Activated CD8-positive, alpha-beta memory T cell treated with anti-CD3 and anti-CD28 coated beads, Interleukin-2, amount 50 U/mL, for 24 hours (primary cell): ENCODE measurements around the gene ID2.
"Not testable (repeated sequence)": the region's sequence is repeated elsewhere in the genome, so short reads cannot be mapped to it uniquely, and the experiment has no call there.

Experiments
- DNase-seq: peaks from one replicate; pipeline ENCODE4 v3.0.0-alpha.2; 2020; ENCODE audit errors: extremely low read depth

Gene ID2

DNA sequence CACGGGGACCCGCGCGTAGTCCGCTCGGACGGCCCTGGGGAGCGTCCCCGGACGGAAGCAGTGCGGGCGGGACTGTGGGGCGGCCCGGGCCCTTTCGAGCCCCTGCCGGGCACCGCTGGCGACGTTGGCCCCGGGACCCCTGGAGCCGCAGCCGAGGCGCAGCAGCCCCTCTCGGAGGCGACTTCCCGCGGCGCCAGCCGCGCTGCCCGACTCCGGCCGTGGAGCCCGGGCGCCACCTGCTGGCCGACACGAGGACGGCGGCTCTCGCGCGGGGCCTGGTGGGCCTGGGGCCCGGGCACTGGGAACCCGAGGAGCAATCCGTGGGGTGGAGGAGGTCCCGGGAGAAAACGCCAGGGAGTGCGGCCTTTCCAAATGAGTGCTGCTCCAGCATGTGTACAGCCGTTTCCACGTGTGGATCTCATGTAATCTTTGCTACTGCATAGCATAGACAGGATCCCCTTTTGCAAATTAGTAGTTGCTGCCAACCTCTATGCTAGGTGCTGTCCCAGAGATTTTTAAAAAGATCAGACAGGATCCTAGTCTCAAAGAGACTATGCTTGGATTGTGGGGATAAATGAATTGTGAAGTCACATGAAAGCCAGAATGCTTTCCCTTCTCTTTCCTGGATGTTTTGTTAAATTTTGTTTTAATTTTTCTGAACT, 4.0 kb downstream of the ID2 start:
- no peak for DNase-seq

DNA sequence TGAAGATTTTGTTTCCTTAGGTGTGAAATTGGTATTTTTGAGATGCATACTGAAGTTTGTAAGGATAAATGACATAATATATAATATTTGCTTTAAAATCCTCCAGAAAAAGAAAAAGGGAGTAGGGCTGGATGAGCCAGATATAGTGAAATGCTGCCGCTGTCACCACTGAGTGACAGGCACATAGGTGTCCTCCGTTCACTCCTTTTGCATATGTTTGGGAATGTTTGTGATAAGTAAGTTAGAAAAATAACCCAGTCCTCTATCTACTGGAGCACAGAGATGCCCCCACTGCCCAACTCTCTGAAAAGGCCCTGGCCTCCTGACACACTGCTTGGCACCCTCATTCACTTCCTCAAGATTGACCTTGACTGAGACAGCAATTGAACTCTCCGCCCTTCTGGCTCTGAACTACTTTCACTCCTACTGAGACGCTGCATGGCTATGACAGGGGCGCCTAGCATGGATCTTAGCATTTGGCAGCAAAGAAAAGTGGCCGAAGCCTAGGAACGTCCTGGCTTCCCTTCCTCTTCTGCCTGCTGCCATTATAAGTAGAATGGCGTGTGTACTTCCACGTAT, 10.1 kb downstream of the ID2 start:
- no peak for DNase-seq

DNA sequence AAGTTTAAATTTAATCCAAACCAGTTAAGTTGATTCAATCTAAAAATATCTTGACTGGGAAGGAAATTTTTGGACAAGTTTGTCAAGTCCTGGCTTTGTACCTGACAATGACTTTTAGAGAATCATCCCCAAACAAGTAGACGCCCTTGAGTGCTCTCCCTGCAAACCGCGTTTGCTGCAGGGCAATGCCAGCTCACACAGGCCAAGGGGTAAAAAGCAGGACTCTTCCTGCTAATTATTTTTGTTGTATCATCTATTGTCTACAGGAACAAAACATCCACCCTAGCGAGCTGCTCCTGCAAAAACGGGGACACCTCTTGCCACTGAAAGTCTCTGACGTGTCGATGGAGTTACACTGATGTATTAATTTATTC, 10.9 kb downstream of the ID2 start:
- DNase-seq, result no peak

DNA sequence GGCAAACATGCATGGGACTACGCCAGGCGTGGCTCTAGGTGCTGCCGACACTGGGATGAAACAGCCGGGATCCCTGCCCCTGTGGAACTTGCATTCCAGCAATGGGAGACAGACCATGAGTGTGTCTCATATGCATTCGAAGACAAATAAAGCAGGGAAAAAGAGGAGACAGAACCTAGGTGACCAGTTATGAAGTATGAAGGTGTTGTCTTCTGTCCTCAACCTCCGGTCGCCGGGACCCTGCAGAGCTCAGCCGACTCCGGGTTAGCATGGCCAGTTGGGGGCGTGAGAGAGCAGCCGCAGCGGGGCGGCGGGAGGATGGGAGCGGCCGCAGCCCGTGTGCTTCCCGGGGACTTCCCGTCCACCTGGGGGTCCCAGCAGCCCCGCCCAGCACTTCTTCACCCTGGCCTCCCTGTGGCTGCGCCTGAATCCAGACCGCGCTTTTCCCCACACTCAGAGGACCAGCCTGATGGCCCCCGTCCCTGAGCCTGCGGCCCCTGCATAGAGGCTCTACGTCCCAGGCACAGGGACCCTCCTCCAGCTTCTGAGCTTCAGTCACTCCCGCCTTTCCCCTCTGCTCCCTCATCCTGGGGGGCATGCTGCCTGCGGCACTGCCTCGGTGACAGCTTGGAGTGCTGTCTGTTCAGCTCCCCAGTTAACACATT, 11.4 kb downstream of the ID2 start:
- DNase-seq, result no peak

DNA sequence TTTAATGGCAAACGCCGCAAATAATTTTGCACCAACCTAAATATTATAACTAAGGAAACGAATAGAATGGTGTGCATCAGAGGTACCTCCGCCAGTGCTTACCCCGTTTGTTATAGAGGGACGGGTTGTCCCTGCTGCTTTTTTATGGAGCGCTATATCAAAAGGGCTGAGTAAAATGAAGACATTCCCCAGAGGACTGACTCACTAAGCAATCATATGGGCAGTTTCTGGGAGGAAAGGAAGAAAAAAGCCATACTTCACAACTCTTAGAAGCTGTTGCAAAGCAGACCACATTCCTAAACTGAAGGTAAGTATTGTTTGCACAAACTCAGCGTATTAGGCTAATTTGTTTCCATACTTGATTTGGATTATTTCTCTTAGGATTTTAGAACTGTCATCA, 12.9 kb downstream of the ID2 start:
- no peak for DNase-seq

DNA sequence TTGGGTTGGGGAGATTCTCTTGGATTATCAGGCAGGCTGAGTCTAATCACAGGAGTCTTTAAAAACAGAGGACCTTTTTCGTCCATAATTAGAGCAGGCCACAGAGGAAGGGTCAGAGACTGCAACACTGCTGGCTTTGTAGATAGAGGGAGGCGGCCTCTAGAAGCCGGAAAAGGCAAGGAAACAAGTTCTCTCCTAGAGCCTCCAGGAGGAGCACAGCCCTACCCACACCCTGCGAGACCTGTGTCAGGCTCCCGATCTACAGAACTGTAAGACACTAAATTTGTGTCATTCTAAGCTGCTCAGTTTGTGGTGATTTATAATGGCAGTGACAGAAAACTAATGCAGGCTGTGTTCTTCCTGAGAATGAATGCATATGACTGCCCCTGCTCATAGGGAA, 15.3 kb downstream of the ID2 start:
- DNase-seq, result no peak

DNA sequence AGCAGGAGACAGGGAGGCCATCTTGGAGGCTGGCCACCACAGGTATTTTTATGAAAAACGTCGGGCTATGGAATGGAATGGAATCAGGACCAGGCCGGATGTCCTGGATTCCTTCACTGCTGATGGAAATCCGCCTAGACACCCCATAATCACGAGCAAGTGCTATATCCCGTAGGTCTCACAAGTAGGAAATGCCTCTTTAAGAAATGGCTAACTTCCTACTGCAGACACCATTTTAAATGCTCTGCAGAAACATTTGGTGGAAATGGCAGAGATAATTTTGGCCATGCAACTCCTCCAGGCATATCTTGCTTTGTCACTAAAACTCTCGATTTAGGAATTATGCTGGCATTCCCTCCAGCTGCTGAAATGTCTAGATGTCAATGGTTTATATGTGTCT, 18.0 kb downstream of the ID2 start:
- DNase-seq, result no peak

DNA sequence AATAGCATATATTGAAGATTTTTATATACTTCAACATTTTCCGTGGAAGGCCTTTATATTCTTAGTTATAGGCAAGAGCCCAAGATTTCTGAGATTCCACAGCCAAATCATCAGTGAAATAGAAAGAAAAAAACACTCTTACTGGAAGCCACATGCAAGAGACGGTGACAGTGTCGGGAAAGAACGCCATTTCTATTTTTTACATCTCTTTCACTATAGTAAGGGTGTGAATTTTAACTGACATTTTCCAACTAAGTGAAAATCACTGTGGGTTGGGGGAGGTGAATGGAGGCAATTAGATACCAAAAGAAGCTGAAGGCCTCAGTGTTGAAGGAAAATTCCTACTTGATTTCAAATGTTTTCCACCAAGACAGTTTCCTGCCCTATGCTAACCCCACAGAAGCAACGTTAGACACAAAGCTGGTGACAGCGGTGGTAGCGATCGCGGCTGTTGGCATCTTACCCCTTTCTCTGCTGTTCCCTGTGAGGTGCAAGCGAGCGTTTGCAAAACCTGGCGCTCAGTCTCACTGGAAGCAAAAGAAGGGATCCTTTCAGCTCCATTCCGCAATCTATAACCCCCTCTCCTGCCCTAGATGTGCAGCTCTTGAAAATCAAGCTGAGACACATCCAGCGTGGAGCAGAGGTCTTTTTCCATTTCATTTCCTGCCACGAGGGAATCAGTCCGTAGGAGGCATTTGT, 20.0 kb downstream of the ID2 start:
- DNase-seq, result no peak

DNA sequence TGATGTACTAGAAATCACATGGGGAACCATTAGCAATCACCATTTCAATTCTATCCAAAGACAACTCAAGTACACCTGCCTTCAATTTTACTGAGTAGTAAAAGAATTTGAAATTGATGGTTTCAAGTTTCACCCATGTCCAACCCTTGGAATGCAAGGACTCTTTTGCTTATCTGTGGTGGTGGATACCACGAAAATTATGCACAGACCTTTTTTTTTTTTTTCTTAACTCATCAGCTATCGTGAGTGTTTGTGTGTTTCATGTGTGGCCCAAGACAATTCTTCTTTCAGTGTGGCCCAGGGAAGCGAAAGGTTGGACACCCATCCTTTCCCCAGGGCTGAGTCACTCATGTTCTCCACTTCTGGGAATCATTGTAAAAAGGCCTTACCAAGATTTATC, 23.1 kb downstream of the ID2 start:
- no peak for DNase-seq

DNA sequence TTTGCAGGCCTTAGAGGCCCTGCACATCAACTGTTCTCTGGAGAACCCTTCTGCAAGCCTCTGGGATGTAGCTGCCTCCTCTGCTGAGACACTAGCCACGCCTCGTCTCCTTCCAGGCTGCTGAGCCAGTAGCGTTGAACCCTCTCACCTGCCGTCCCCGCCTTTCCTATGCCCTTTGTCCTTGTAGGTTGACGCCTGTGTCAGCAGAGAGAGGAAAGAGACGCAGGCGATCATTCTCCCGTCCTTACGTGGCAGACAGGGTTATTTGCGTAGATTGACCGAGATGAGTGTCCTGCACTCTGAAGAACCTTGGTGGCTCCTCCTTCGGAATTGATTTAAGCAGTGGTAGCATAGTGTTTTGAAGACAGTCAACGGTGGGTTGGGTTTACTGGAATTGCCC, 27.8 kb downstream of the ID2 start:
- no peak for DNase-seq

DNA sequence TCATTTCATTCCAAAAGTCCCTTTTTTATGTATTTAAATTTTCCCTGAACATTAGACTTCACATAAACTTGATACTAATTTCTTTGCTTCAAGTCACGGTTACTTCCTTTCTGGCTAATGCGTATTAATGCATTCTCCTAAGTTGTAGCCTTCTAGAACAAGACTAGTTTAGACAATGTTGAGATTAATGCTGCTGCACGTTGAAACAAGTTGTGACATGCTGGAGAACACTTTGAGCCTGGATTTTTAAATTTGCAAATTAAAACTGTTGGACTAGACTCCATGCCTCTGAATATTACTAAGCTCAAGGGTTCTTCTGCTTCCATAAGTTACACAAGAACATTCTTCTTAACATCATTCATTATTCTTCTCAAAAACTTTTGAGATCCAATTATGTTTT, 29.1 kb downstream of the ID2 start:
- no peak for DNase-seq

DNA sequence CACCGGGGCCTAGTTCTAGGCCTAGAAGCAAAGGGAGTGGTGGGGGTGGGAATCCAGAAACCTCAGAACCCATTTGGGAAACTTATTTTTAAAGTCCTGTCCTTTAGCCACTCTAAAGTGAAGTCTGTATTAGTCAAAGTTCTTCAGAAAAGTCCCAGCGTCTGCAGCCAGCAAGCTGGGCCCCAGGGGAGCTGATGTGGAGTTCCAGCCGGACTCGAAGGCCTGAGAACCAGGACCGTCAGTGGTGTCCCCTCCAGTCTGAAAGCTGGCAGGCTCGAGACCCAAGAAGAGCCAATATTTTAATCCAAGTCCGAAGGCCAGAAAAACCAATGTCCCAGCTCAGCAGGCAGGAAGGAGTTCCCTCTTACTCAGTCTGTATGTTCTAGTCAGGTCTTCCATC, 32.4 kb downstream of the ID2 start:
- no peak for DNase-seq

DNA sequence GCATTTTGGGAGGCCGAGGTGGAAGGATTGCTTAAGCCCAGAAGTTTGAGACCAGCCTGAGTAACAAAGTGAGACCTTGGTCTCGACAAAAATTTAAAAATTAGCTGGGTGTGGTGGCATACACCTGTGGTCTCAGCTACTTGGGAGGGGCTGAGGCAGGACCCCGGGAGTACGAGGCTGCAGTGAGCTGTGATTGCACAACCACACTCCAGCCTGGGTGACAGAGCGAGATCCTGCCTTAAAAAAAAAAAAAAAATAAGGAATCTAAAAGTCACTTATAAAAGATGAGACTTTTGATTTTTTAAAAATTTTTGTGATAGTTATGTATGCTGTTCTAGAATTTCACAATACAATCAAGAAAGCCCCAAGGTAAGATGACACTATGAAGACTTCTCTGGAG, 33.1 kb downstream of the ID2 start:
- no peak for DNase-seq

DNA sequence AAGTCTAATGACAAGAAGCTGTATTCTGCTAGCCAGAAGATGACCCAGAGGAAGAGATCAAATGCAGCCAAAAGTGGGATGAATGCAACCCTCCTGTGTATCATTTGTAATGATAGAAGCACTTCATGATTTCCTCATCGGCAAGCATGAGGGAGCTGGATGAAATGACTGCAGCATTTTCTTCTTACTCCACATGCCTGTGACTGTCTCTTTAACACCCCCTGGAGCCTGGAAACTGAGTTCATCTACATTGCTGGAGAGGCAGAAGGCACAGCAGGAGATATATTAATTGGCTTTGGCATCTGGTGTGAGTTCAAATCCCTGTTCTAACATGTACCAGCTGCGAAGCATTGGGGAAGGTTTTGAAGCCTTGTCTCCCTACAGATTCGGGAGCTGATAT, 37.7 kb downstream of the ID2 start:
- no peak for DNase-seq

DNA sequence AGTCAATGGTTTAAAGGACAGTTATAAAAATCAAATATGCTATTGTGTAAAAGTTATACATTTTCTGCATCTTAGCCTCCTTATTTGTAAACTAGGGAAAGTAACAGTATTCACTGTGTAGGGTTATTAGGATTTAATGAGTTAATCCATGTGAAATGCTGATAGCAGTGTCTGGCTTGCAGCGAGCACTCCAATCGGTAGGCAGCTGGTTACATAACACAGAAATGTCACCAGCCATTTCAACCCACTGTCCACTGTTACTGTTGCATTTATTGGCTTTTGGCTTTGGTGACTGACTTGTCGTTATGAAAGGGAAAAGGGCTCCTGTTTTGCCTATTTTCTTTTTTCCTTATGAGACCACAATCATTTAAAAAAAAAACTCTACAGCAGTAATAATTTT, 38.9 kb downstream of the ID2 start:
- DNase-seq, result no peak

DNA sequence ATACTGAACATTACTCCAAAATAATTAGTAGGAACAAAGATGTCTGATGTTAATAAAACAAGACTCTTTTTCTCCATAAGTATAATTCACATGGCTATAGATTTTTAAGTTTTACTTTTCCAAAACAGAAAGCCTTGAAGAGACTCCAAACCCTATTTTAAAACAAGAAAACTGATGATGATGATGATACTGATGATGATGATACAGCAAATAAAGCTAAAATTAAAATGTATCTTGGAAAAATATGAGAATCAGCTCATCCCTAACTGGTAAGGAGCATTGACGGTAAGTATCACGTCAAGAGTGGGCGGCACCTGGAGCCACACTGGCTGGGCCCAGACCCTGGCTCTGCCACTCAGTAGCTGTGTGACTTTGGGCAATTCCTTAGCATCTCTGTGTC, 39.6 kb downstream of the ID2 start:
- no peak for DNase-seq

DNA sequence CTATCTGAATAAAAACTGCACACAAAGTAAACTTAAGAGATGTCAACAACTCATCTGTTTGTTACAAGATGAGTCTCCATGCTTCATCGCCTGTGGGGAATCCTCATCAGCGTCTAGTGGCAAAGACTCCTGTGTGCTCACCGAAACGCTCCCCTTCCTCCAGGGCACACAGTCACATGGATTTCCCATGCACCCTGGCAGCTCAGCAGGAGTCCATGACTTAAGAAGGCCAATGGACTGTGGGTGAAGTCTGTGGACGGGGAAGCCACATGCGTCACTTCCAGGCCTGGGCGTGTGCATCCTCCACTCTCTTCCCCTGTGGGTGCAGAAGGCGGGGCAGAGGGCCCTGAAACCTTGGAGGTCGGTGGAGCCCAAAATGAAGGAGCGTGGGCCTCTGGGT, 41.1 kb downstream of the ID2 start:
- DNase-seq, result no peak

DNA sequence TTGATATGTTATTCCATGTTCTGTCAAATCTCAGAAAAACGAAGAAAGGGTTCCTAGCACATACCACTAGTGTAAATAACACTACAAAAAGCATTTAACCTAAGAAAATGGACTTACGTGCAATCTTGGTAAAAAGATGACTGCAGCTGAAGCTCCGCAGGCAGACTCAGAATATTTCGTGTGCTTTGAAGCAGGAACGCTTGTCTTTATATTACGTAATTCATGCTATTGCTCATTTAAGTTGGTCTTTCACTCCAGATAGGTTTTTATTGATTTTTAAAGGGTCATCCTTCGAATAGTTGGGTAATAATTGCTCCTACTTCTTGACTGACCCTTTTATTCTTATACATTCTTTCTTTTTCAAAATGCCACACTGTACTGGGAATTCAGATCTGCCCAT, 44.0 kb downstream of the ID2 start:
- no peak for DNase-seq

DNA sequence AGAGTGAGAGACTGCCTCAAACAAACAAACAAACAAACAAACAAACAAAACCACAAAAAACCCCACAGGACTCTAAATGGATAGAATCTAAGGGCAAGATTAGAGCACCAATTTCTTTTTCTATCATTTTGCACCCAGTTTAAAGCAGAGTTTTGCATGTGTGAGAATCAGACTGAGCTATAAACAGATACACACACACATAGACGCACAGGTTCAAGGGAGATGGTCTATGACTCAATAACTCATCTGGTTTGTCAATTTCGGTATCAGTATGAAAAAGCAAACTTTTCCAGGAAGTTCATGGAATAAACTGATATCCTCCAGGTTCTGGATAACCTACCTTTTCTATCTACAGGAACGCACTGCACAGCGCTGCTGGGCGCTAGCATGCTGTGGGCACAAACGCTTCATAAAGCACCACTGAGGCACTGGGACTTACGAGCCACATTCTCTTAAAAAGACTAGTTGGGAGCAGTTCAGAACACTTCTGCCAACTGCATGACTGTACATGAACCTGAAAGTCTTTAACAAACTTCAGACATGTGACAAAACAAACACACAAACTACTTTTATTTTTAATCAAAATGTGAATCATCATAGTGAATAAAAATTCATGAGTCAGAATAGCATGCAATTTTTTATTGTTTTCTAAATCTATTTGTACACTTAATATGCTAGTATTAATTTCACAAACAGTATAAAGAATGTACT, 46.6 kb downstream of the ID2 start:
- DNase-seq, result no peak

DNA sequence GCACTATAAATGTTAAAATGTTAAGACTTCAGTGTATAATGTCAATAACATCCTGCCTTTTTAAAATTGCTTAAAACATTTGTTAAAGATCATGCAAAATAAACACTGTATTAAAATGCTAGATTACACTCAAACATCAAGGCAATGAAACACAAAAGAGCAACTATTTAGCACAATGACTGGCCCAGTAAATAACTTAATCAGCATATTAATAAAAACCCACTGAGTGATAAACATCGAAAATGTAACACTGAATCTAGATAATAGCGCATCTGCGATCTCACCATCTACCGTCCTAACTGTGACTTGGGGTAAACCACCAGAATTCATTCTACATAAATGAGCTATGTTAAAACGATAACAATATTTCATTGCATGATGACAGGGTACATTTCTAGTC, 47.2 kb downstream of the ID2 start:
- DNase-seq, result not testable (repeated sequence)

DNA sequence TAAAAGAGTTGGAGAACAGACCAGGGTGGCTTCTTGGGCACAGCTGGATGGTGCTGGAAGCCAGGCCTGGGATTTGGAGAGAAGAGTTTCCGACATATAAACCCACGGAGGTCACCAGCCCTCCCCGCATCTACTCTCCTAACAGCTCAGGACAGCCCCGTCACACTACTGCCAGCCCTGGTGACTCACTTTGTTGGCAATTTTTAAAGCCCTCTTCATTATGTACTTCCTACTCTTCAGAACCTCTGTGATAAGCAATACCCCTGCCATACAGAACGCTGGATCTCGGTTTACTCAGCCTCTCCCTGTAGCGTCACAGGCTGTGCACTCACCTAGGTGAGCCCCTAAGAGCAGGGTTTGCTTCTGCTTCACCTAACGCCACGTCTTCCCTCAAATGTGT, 48.1 kb downstream of the ID2 start:
- no peak for DNase-seq

DNA sequence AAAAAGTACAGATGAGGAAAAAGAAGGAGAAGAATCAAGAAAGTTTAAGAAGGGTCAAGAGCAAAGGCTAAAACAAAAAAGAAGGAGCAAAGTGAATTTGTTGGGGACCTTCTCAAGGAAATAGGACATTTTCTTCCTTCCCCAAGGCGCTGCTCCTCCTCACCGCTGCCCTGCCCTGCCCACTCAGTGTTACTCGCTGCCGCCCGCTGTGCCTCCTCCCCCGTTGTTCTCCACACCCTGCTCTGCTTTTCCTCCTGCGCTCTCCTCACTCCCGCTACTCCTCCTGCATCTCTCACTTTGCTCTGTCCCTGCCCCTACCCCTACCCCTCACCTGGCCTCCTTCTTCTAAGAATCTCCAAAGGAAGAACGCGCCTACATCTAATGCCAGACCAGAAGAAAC, 50.7 kb downstream of the ID2 start:
- no peak for DNase-seq
